Pancreas (tissue), 10 donors: ENCODE measurements around the gene DLGAP4. TPM values are rescaled to one million over a fixed set of nuclear protein-coding genes. Genes with fewer than 3 reads are reported as not detected.

Experiments
- ATAC-seq, 4 donors: fragments of 200-7000 bp; cut with Tn5 transposase; one replicate each; pipeline versions ENCODE4 v1.8.0 to v1.9.1; 2020; ENCODE audit warnings: mild to moderate bottlenecking in 4 of 4, moderate library complexity in 4 of 4
- DNase-seq, 6 donors: peaks; one replicate each; pipeline ENCODE4 v3.0.0-alpha.2; 2020
- FAIRE-seq: peaks from 2 replicates; lab custom pipeline; 2012; peaks lifted over from hg19 to GRCh38; lab: Jason Lieb, UNC
- H3K27ac ChIP-seq, 4 donors: fragments of 200-600 bp; sonication (generic); 1 replicate in 3 of 4; 2 replicates in 1 of 4; pipeline versions ENCODE4 v1.5.0 to v1.8.0; 2020
- H3K27me3 ChIP-seq, 4 donors: fragments of 200-600 bp; one replicate each; pipeline ENCODE4 v1.8.0; 2021
- H3K36me3 ChIP-seq, 3 donors: fragments of 200-600 bp; sonication (generic) in 1 of 3; one replicate each; pipeline versions ENCODE4 v1.5.0 to v1.8.0; 2020 to 2021
- H3K4me1 ChIP-seq, 3 donors: fragments of 200-600 bp; one replicate each; pipeline ENCODE4 v1.8.0; 2021
- H3K4me3 ChIP-seq, 4 donors: fragments of 200-600 bp; sonication (generic) in 2 of 4; one replicate each; pipeline versions ENCODE4 v1.5.0 to v1.8.0; 2020 to 2021
- H3K9me3 ChIP-seq, 4 donors: fragments of 200-600 bp; one replicate each; pipeline ENCODE4 v1.8.0; 2021
- WGBS, 2 donors: extraction: QIAGEN DNeasy Blood & Tissue Kit; methylation state at CpG; one replicate each; pipeline ENCODE4 v1.1.7; 2013; 5-methylcytosine and 5-hydroxymethylcytosine counted together
- intact Hi-C, 3 donors: fragments of 100-400 bp; cut with DNase I; formaldehyde crosslinking; loops; one replicate each; pipeline versions ENCODE4 v1.11.1 to v1.14.2; 2022
- polyA plus RNA-seq, 2 donors: library from polyadenylated mRNA; stranded (reverse); fragments of 200-250 nt; gene quantifications; one replicate each; pipeline ENCODE4 v1.2.3, GENCODE V29; 2013
- total RNA-seq, 6 donors: library from RNA; stranded (reverse); fragmentation: NEBNext Ultra II Directional in 4 of 6; extraction: Animal tissue kit (Norgen Biotek cat#: 25700) in 4 of 6; gene quantifications; one replicate each; pipeline versions ENCODE4 v1.2.1 to v1.2.4, GENCODE V29; 2021 to 2023
- TF ChIP-seq, protein P1 (sequence below), 4 donors: fragments of 200-600 bp; sonication (generic) in 3 of 4; IDR thresholded peaks; one replicate each; pipeline versions ENCODE4 v1.5.0 to v1.8.0; 2021; ENCODE audit warnings: antibody characterized with exemption in 4 of 4
- donor health status: healthy with polysubstance abuse.
- donor health status: DM: no; HTN: no; CAD: no; lungs with moderate emphysema.
- donor health status: DM: no; HTN: no; CAD: no.
- donor health status: control.
- donor health status: control.
- donor health status: Bipolar disorder and iron deficiency.
- donor health status: DM: yes; HTN: yes; CAD: no.
- donor health status: DM: no; HTN: no; CAD: no.
- donor health status: DM: no; HTN: no; CAD: no.
- donor health status: DM: yes; HTN: yes; CAD: no.

DLGAP4 gene
- total and polyA plus RNA-seq, 8 donors, result 28.6 to 49.5 (median 42.6) TPM

GRCh38 chr20:36367907-36368799, 62.0 kb downstream of the DLGAP4 start:
- ATAC-seq (no peak), DNase-seq (no peak), FAIRE-seq (no peak)
- TF ChIP-seq, protein P1, sequence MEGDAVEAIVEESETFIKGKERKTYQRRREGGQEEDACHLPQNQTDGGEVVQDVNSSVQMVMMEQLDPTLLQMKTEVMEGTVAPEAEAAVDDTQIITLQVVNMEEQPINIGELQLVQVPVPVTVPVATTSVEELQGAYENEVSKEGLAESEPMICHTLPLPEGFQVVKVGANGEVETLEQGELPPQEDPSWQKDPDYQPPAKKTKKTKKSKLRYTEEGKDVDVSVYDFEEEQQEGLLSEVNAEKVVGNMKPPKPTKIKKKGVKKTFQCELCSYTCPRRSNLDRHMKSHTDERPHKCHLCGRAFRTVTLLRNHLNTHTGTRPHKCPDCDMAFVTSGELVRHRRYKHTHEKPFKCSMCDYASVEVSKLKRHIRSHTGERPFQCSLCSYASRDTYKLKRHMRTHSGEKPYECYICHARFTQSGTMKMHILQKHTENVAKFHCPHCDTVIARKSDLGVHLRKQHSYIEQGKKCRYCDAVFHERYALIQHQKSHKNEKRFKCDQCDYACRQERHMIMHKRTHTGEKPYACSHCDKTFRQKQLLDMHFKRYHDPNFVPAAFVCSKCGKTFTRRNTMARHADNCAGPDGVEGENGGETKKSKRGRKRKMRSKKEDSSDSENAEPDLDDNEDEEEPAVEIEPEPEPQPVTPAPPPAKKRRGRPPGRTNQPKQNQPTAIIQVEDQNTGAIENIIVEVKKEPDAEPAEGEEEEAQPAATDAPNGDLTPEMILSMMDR (IDR thresholded peaks at IDR 0.05), result no peak
- Histone ChIP-seq H3K9me3 (no peaks in the 10 kb centered on the region), H3K4me1 (no peaks in the 10 kb centered on the region), H3K27ac (no peak overlapping the region), H3K4me3 (no peak overlapping the region), H3K27me3 (no peaks in the 10 kb centered on the region), H3K36me3 (no peaks in the 10 kb centered on the region)
- WGBS, 2 donors, result 72 to 79% methylated on average over 12 of the region's 12 CpGs
- intact Hi-C loops, result no loop called here

DNA sequence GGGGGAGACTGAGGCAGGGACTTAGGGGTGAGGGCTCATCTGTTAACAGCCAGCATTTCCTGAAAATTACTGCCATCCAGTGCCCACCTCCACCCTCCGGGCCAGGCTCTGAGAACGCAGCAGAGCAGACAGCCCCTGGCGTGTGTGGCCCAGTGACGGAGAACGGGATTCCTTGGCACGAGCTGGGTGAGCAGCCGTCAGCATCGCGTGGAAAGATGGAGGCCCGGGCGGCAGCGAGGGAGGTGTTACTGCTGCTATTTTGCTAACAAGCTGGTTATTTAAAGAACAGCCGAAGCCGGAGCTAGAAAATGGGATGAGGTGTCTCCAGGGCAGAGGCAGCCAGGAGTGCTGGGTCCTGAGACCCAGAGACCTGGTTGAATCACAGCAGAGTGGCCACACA, 62.7 kb downstream of the DLGAP4 start:
- TF ChIP-seq, protein P1 (IDR thresholded peaks at IDR 0.05), result no peak
- 87 to 91% methylated on average over 14 of the region's 14 CpGs for WGBS, 2 donors
- intact Hi-C loops, result no loop called here
- Histone ChIP-seq H3K4me3 (no peak overlapping the region), H3K9me3 (no peaks in the 10 kb centered on the region), H3K27me3 (no peaks in the 10 kb centered on the region), H3K36me3 (no peaks in the 10 kb centered on the region), H3K4me1 (no peaks in the 10 kb centered on the region), H3K27ac (no peak overlapping the region)
- no peak for ATAC-seq
- DNase-seq, result no peak
- no peak for FAIRE-seq

DNA sequence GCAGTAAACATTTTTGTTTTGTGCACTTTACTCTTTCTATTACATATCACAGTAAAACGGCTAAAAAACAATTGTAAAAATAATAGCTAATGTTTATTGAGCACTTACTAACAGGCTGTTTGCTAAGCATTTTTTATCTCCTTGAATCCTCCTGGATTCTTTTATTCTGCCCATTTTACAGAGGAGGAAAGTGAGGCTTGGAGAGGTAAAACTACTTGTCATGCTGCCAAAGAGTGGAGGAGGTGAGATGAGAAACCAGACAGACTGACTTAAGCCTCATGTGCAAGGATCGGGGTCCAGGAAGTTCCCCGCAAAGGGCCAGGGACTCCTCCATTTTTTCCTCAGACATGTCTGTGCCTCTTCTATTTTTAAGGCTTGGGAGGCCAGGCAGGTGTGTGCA, 63.6 kb downstream of the DLGAP4 start:
- H3K4me1 ChIP-seq, result no peaks in the 10 kb centered on the region
- no peaks in the 10 kb centered on the region for H3K27me3 ChIP-seq
- WGBS, 2 donors, result 65 to 81% methylated on average over 3 of the region's 3 CpGs
- TF ChIP-seq, protein P1 (IDR thresholded peaks at IDR 0.05), result no peak
- no peak overlapping the region for H3K27ac ChIP-seq
- ATAC-seq (no peak), DNase-seq (no peak), FAIRE-seq (no peak)
- no peak overlapping the region for H3K4me3 ChIP-seq
- H3K36me3 ChIP-seq, result no peaks in the 10 kb centered on the region
- intact Hi-C loops, result no loop called here
- no peaks in the 10 kb centered on the region for H3K9me3 ChIP-seq

GRCh38 chr20:36370991-36371790, 65.1 kb downstream of the DLGAP4 start:
- H3K27ac ChIP-seq, result no peak overlapping the region
- FAIRE-seq, result no peak
- H3K27me3 ChIP-seq, result no peaks in the 10 kb centered on the region
- no peaks in the 10 kb centered on the region for H3K4me1 ChIP-seq
- WGBS, 2 donors, result 76 to 80% methylated on average over 15 of the region's 15 CpGs
- H3K9me3 ChIP-seq, result no peaks in the 10 kb centered on the region
- TF ChIP-seq, protein P1 (IDR thresholded peaks at IDR 0.05), result no peak
- DNase-seq, result no peak
- no peaks in the 10 kb centered on the region for H3K36me3 ChIP-seq
- no peak overlapping the region for H3K4me3 ChIP-seq
- ATAC-seq, result no peak
- intact Hi-C loops, result no loop called here
